Skeletal muscle tissue (tissue), 4 donors: ENCODE measurements around the gene CPXM1. TPM values are rescaled to one million over a fixed set of nuclear protein-coding genes. Genes with fewer than 3 reads are reported as not detected.

Experiments
- H3K27ac ChIP-seq: one replicate; pipeline ENCODE4 v1.7.0; 2013; ENCODE audit warnings: mild to moderate bottlenecking, low read depth, low read length, inconsistent platforms
- H3K27me3 ChIP-seq, 3 donors: one replicate each; pipeline ENCODE4 v1.7.0; 2013; ENCODE audit warnings: low read length in 3 of 3; ENCODE audit not compliant: control insufficient read depth in 3 of 3, insufficient read depth in 3 of 3
- H3K36me3 ChIP-seq, 3 donors: one replicate each; pipeline ENCODE4 v1.7.0; 2013; ENCODE audit warnings: low read length in 3 of 3; ENCODE audit not compliant: control insufficient read depth in 3 of 3, insufficient read depth in 3 of 3
- H3K4me1 ChIP-seq, 3 donors: one replicate each; pipeline ENCODE4 v1.7.0; 2013; ENCODE audit warnings: low read length in 3 of 3, mild to moderate bottlenecking in 3 of 3; ENCODE audit not compliant: control insufficient read depth in 3 of 3, insufficient read depth in 3 of 3
- H3K4me3 ChIP-seq, 3 donors: one replicate each; pipeline ENCODE4 v1.7.0; 2013; ENCODE audit warnings: low read length in 3 of 3
- H3K9ac ChIP-seq, 3 donors: one replicate each; pipeline ENCODE4 v1.7.0; 2013; ENCODE audit warnings: low read length in 3 of 3, mild to moderate bottlenecking in 3 of 3, moderate library complexity in 2 of 3, low read depth in 1 of 3
- H3K9me3 ChIP-seq, 3 donors: one replicate each; pipeline ENCODE4 v1.7.0; 2013; ENCODE audit warnings: low read length in 3 of 3; ENCODE audit not compliant: control insufficient read depth in 3 of 3
- total RNA-seq: library from RNA; depleted of rRNA; stranded (reverse); fragments of >200 nt; gene quantifications from one replicate; pipeline ENCODE4 v1.2.3, GENCODE V29; 2014
- donor health status: Osteomylitis.

CPXM1 gene
- total RNA-seq, 1 donor from 2014 or later = 26.1 TPM

GRCh38 chr20:2796011-2796660, 4.3 kb downstream of the CPXM1 start:
- Histone ChIP-seq H3K9ac (no peak overlapping the region), H3K4me3 (no peak overlapping the region), H3K9me3 (no peaks in the 10 kb centered on the region), H3K27ac (no peak overlapping the region), H3K4me1 (peaks cover 3 to 7% (median 4%) of the 10 kb centered on the region in 3 donors), H3K36me3 (no peaks in the 10 kb centered on the region), H3K27me3 (peaks cover 48 to 63% (median 52%) of the 10 kb centered on the region in 3 donors)

- Histone ChIP-seq H3K36me3 (no peaks in the 10 kb centered on the region), H3K9me3 (no peaks in the 10 kb centered on the region), H3K27ac (no peak overlapping the region), H3K4me3 (no peak overlapping the region), H3K4me1 (peaks cover 3 to 5% (median 4%) of the 10 kb centered on the region in 3 donors), H3K9ac (no peak overlapping the region), H3K27me3 (peaks cover 42 to 57% (median 48%) of the 10 kb centered on the region in 3 donors)
Observed at GRCh38 chr20:2795451-2795850, 5.0 kb downstream of the CPXM1 start.

- H3K9me3 ChIP-seq = no peaks in the 10 kb centered on the region
- H3K4me3 ChIP-seq = no peak overlapping the region
- peaks cover 2 to 3% (median 3%) of the 10 kb centered on the region in 3 donors for H3K4me1 ChIP-seq
- no peak overlapping the region for H3K9ac ChIP-seq
- no peak overlapping the region for H3K27ac ChIP-seq
- no peaks in the 10 kb centered on the region for H3K36me3 ChIP-seq
- H3K27me3 ChIP-seq = peaks cover 39 to 53% (median 46%) of the 10 kb centered on the region in 3 donors
Observed at GRCh38 chr20:2794866-2795447, 5.5 kb downstream of the CPXM1 start.

GRCh38 chr20:2794202-2794748, 6.2 kb downstream of the CPXM1 start:
- Histone ChIP-seq H3K27me3 (peaks cover 32 to 46% (median 44%) of the 10 kb centered on the region in 3 donors), H3K4me3 (no peak overlapping the region), H3K9me3 (no peaks in the 10 kb centered on the region), H3K27ac (no peak overlapping the region), H3K9ac (no peak overlapping the region), H3K4me1 (no peaks in the 10 kb centered on the region), H3K36me3 (no peaks in the 10 kb centered on the region)

GRCh38 chr20:2793471-2793870, 7.0 kb downstream of the CPXM1 start:
- H3K36me3 ChIP-seq = no peaks in the 10 kb centered on the region
- no peaks in the 10 kb centered on the region for H3K4me1 ChIP-seq
- no peak overlapping the region for H3K27ac ChIP-seq
- no peaks in the 10 kb centered on the region for H3K9me3 ChIP-seq
- no peak overlapping the region for H3K9ac ChIP-seq
- H3K27me3 ChIP-seq = peaks cover 24 to 41% (median 38%) of the 10 kb centered on the region in 3 donors
- H3K4me3 ChIP-seq = no peak overlapping the region

GRCh38 chr20:2783908-2784566, 16.4 kb downstream of the CPXM1 start:
- H3K27ac ChIP-seq = no peak overlapping the region

GRCh38 chr20:2780948-2781347, 19.5 kb downstream of the CPXM1 start:
- Histone ChIP-seq H3K27me3 (peaks cover 3 to 17% (median 8%) of the 10 kb centered on the region in 3 donors), H3K4me3 (no peak overlapping the region), H3K36me3 (no peaks in the 10 kb centered on the region), H3K4me1 (no peaks in the 10 kb centered on the region), H3K27ac (no peak overlapping the region), H3K9ac (no peak overlapping the region), H3K9me3 (no peaks in the 10 kb centered on the region)

More at GRCh38 chr20:2783908-2784566, 16.4 kb downstream of the CPXM1 start:
- Histone ChIP-seq H3K4me3 (no peak overlapping the region), H3K9ac (no peak overlapping the region), H3K9me3 (no peaks in the 10 kb centered on the region), H3K4me1 (no peaks in the 10 kb centered on the region), H3K27me3 (peaks cover 7 to 19% (median 8%) of the 10 kb centered on the region in 3 donors), H3K36me3 (no peaks in the 10 kb centered on the region)

- Histone ChIP-seq H3K27ac (no peak overlapping the region), H3K9ac (no peak overlapping the region), H3K4me3 (no peak overlapping the region), H3K9me3 (peaks cover 0 to 3% (median 0%) of the 10 kb centered on the region in 3 donors), H3K27me3 (peaks cover 3 to 20% (median 8%) of the 10 kb centered on the region in 3 donors), H3K4me1 (no peaks in the 10 kb centered on the region), H3K36me3 (no peaks in the 10 kb centered on the region)
Observed at GRCh38 chr20:2778602-2779321, 21.7 kb downstream of the CPXM1 start.

GRCh38 chr20:2775139-2775538, 25.3 kb downstream of the CPXM1 start:
- H3K36me3 ChIP-seq = no peaks in the 10 kb centered on the region
- H3K4me1 ChIP-seq = no peaks in the 10 kb centered on the region
- no peak overlapping the region for H3K27ac ChIP-seq
- no peak overlapping the region for H3K4me3 ChIP-seq
- H3K9me3 ChIP-seq = peaks cover 0 to 3% (median 2%) of the 10 kb centered on the region in 3 donors
- peaks cover 0 to 13% (median 0%) of the 10 kb centered on the region in 3 donors for H3K27me3 ChIP-seq
- no peak overlapping the region for H3K9ac ChIP-seq
